Activated CD8-positive, alpha-beta T cell treated with anti-CD3 and anti-CD28 coated beads for 36 hours (primary cell): ENCODE data around the gene NKAIN1. TPM values are rescaled to one million over a fixed set of nuclear protein-coding genes. Genes with fewer than 3 reads are reported as not detected.
A peak's percentile ranks its signal among the peaks of the same experiment; 100 is the strongest.

ENCODE experiments used
- ATAC-seq: fragments of 200-7000 bp; cut with Tn5 transposase; one replicate; pipeline ENCODE4 v1.10.0; 2021; ENCODE audit warnings: mild to moderate bottlenecking, moderate library complexity
- CTCF ChIA-PET: fragments of 350-600 bp; sonication (Branson Sonifier 250); formaldehyde crosslinking; loops from one replicate; lab custom pipeline; 2021; ENCODE audit warnings: antibody characterized with exemption; lab: Charles Lee
- POLR2A ChIA-PET: fragments of 350-600 bp; sonication (Branson Sonifier 250); formaldehyde crosslinking; loops from one replicate; lab custom pipeline; 2021; ENCODE audit warnings: antibody characterized with exemption; lab: Charles Lee
- DNase-seq: peaks from one replicate; pipeline ENCODE4 v3.0.0-alpha.2; 2020
- H3K27ac Mint-ChIP-seq: one replicate; pipeline ENCODE4 v1.8.0; 2021; ENCODE audit warnings: mild to moderate bottlenecking, mixed read lengths
- H3K27me3 Mint-ChIP-seq: one replicate; pipeline ENCODE4 v1.8.0; 2021; ENCODE audit warnings: mixed read lengths
- H3K36me3 Mint-ChIP-seq: one replicate; pipeline ENCODE4 v1.8.0; 2021; ENCODE audit warnings: low read depth, mixed read lengths
- H3K4me1 Mint-ChIP-seq: one replicate; pipeline ENCODE4 v1.8.0; 2021; ENCODE audit warnings: low read depth, mixed read lengths
- H3K4me3 Mint-ChIP-seq: one replicate; pipeline ENCODE4 v1.8.0; 2021; ENCODE audit warnings: mild to moderate bottlenecking, moderate library complexity, mixed read lengths
- H3K9me3 Mint-ChIP-seq: one replicate; pipeline ENCODE4 v1.8.0; 2021; ENCODE audit warnings: mixed read lengths
- CTCF ChIP-seq: fragments of 200-600 bp; IDR thresholded peaks from one replicate; pipeline ENCODE4 v1.8.0; 2022; ENCODE audit warnings: antibody characterized with exemption, mild to moderate bottlenecking
- intact Hi-C: fragments of 100-400 bp; cut with micrococcal nuclease; formaldehyde crosslinking; loops from one replicate; pipeline ENCODE4 v1.10.0; 2022
- total RNA-seq, 2 experiments: library from RNA; stranded (reverse); gene quantifications; one replicate each; pipeline ENCODE4 v1.2.3, GENCODE V29; 2021

Gene NKAIN1
- total RNA-seq, 2 experiments from 2014 or later = not detected

GRCh38 chr1:31159869-31160611, 79.6 kb downstream of the NKAIN1 start:
- DNase-seq = no peak
- TF ChIP-seq CTCF = no peak
- ChIA-PET CTCF (interaction anchor here (1.0 to 1.1 kb wide), 2 partner anchors 21 to 359 kb away, joined by 3 read pairs; no protein-coding TSS in a partner anchor), POLR2A (no interaction called here)
- Mint-ChIP-seq H3K27me3 (peaks cover 2% of the 10 kb centered on the region), H3K9me3 (no peaks in the 10 kb centered on the region), H3K36me3 (no peaks in the 10 kb centered on the region), H3K4me3 (no peak overlapping the region), H3K4me1 (peaks cover 5% of the 10 kb centered on the region), H3K27ac (no peak overlapping the region)
- intact Hi-C loops = no loop called here
- no peak for ATAC-seq

GRCh38 chr1:31159323-31159722, 80.4 kb downstream of the NKAIN1 start:
- no peaks in the 10 kb centered on the region for H3K36me3 Mint-ChIP-seq
- POLR2A ChIA-PET = no interaction called here
- intact Hi-C loops = no loop called here

GRCh38 chr1:31155216-31155806, 84.4 kb downstream of the NKAIN1 start:
- peak overlapping the region; percentile 64 for H3K27ac Mint-ChIP-seq
- H3K9me3 Mint-ChIP-seq = no peaks in the 10 kb centered on the region
- intact Hi-C loops = no loop called here
- CTCF ChIA-PET = no interaction called here
- ATAC-seq (peak; percentile 90), DNase-seq (peak; percentile 81)
- POLR2A ChIA-PET = interaction anchor here (0.6 kb wide), 1 partner anchor 91 kb away, joined by 3 read pairs; no protein-coding TSS in a partner anchor
- TF ChIP-seq CTCF = peak; percentile 28
- no peaks in the 10 kb centered on the region for H3K27me3 Mint-ChIP-seq
- peaks cover 6% of the 10 kb centered on the region for H3K4me1 Mint-ChIP-seq
- H3K36me3 Mint-ChIP-seq = no peaks in the 10 kb centered on the region
- peak overlapping the region; percentile 80 for H3K4me3 Mint-ChIP-seq

More at GRCh38 chr1:31159323-31159722, 80.4 kb downstream of the NKAIN1 start:
- peaks cover 2% of the 10 kb centered on the region for H3K27me3 Mint-ChIP-seq
- no peaks in the 10 kb centered on the region for H3K9me3 Mint-ChIP-seq
- TF ChIP-seq CTCF = no peak
- ATAC-seq (no peak), DNase-seq (no peak)
- no peak overlapping the region for H3K4me3 Mint-ChIP-seq
- no peak overlapping the region for H3K27ac Mint-ChIP-seq
- H3K4me1 Mint-ChIP-seq = peaks cover 5% of the 10 kb centered on the region
- CTCF ChIA-PET = interaction anchor here (0.9 to 1.3 kb wide), 2 partner anchors 22 to 214 kb away, joined by 3 to 4 read pairs; no protein-coding TSS in a partner anchor

- Mint-ChIP-seq H3K36me3 (no peaks in the 10 kb centered on the region), H3K4me3 (peak overlapping the region; percentile 80), H3K27ac (peak overlapping the region; percentile 16), H3K4me1 (peaks cover 6% of the 10 kb centered on the region), H3K9me3 (no peaks in the 10 kb centered on the region), H3K27me3 (no peaks in the 10 kb centered on the region)
- ATAC-seq (peak; percentile 81), DNase-seq (peak; percentile 76)
- POLR2A ChIA-PET = interaction anchor here (0.6 to 1.1 kb wide), 2 partner anchors 89 to 90 kb away, joined by 3 read pairs; partner anchors contain the start of gene PUM1
- TF ChIP-seq CTCF = no peak
- CTCF ChIA-PET = interaction anchor here (3.2 kb wide), 1 partner anchor 8 kb away, joined by 23 read pairs; no protein-coding TSS in a partner anchor
- intact Hi-C loops = no loop called here
Measured at GRCh38 chr1:31154632-31155215, 85.0 kb downstream of the NKAIN1 start.
